ENCODE data around the gene TEAD1. TPM values are rescaled to one million over a fixed set of nuclear protein-coding genes. Genes with fewer than 3 reads are reported as not detected.

TEAD1 gene
- total RNA-seq, 2 experiments from 2014 or later: 0.11 TPM; not detected in 1

- intact Hi-C loops (cut with DNase I, micrococcal nuclease): no loop called here
- H3K27me3 Mint-ChIP-seq: peaks cover 34% of the 10 kb centered on the region
- no peaks in the 10 kb centered on the region for H3K4me1 ChIP-seq (ENCODE audit: insufficient read depth, low read length)
- no peaks in the 10 kb centered on the region for H3K4me1 Mint-ChIP-seq (ENCODE audit: low read depth)
- H3K9me3 Mint-ChIP-seq: no peaks in the 10 kb centered on the region
- H3K27me3 ChIP-seq (ENCODE audit: control insufficient read depth in 1 of 2, insufficient read depth in 2 of 2, low read length in 2 of 2): peaks cover under 1 to 5% of the 10 kb centered on the region in 2 experiments
- no peak overlapping the region for H3K4me3 Mint-ChIP-seq
- no peaks in the 10 kb centered on the region for H3K36me3 ChIP-seq (ENCODE audit: insufficient read depth, low read length)
- H3K36me3 Mint-ChIP-seq (ENCODE audit: low read depth): no peaks in the 10 kb centered on the region
- no peak for TF ChIP-seq CTCF (IDR thresholded peaks at IDR 0.05)
- H3K27ac ChIP-seq (ENCODE audit: low read depth in 1 of 2, low read length in 2 of 2): no peak overlapping the region
- no peak overlapping the region for H3K27ac Mint-ChIP-seq
- ChIA-PET POLR2A (no interaction called here), CTCF (no interaction called here)
- DNase-seq: no peak
- no peaks in the 10 kb centered on the region for H3K9me3 ChIP-seq (ENCODE audit: control insufficient read depth in 1 of 2, insufficient read depth in 1 of 2, low read length in 2 of 2)
- no peak overlapping the region for H3K4me3 ChIP-seq (ENCODE audit: low read length)
- no peak for ATAC-seq (ENCODE audit: poor library complexity)
These were observed 120.5 kb downstream of the TEAD1 start for GRCh38 chr11:12794576-12795230.

GRCh38 chr11:12797996-12798395, 123.8 kb downstream of the TEAD1 start:
- no peak overlapping the region for H3K4me3 ChIP-seq (ENCODE audit: low read length)
- POLR2A ChIA-PET: no interaction called here
- no peak overlapping the region for H3K27ac Mint-ChIP-seq
- H3K36me3 ChIP-seq (ENCODE audit: insufficient read depth, low read length): no peaks in the 10 kb centered on the region
- no peak overlapping the region for H3K27ac ChIP-seq (ENCODE audit: low read depth in 1 of 2, low read length in 2 of 2)
- CTCF ChIA-PET: no interaction called here
- no peak overlapping the region for H3K4me3 Mint-ChIP-seq
- intact Hi-C loops (cut with DNase I, micrococcal nuclease): no loop called here
- no peaks in the 10 kb centered on the region for H3K36me3 Mint-ChIP-seq (ENCODE audit: low read depth)
- H3K4me1 Mint-ChIP-seq (ENCODE audit: low read depth): no peaks in the 10 kb centered on the region
- no peaks in the 10 kb centered on the region for H3K9me3 Mint-ChIP-seq
- DNase-seq (no peak), ATAC-seq (ENCODE audit: poor library complexity) (no peak)
- H3K9me3 ChIP-seq (ENCODE audit: control insufficient read depth in 1 of 2, insufficient read depth in 1 of 2, low read length in 2 of 2): no peaks in the 10 kb centered on the region
- TF ChIP-seq CTCF (IDR thresholded peaks at IDR 0.05): no peak
- H3K27me3 Mint-ChIP-seq: peaks cover 64% of the 10 kb centered on the region
- no peaks in the 10 kb centered on the region for H3K4me1 ChIP-seq (ENCODE audit: insufficient read depth, low read length)
- H3K27me3 ChIP-seq (ENCODE audit: control insufficient read depth in 1 of 2, insufficient read depth in 2 of 2, low read length in 2 of 2): peaks cover 20 to 22% of the 10 kb centered on the region in 2 experiments

GRCh38 chr11:12798609-12799011, 124.4 kb downstream of the TEAD1 start:
- ATAC-seq (ENCODE audit: poor library complexity): no peak
- H3K9me3 ChIP-seq (ENCODE audit: control insufficient read depth in 1 of 2, insufficient read depth in 1 of 2, low read length in 2 of 2): no peaks in the 10 kb centered on the region
- no peak for DNase-seq
- Mint-ChIP-seq H3K4me1 (ENCODE audit: low read depth) (no peaks in the 10 kb centered on the region), H3K4me3 (no peak overlapping the region), H3K36me3 (ENCODE audit: low read depth) (no peaks in the 10 kb centered on the region), H3K27ac (no peak overlapping the region), H3K27me3 (peaks cover 71% of the 10 kb centered on the region), H3K9me3 (no peaks in the 10 kb centered on the region)
- intact Hi-C loops (cut with DNase I, micrococcal nuclease): no loop called here
- TF ChIP-seq CTCF (IDR thresholded peaks at IDR 0.05): no peak
- H3K4me3 ChIP-seq (ENCODE audit: low read length): no peak overlapping the region
- no peaks in the 10 kb centered on the region for H3K4me1 ChIP-seq (ENCODE audit: insufficient read depth, low read length)
- H3K27me3 ChIP-seq (ENCODE audit: control insufficient read depth in 1 of 2, insufficient read depth in 2 of 2, low read length in 2 of 2): peaks cover 20 to 22% of the 10 kb centered on the region in 2 experiments
- POLR2A ChIA-PET: no interaction called here
- no peak overlapping the region for H3K27ac ChIP-seq (ENCODE audit: low read depth in 1 of 2, low read length in 2 of 2)
- H3K36me3 ChIP-seq (ENCODE audit: insufficient read depth, low read length): no peaks in the 10 kb centered on the region
- CTCF ChIA-PET: no interaction called here
